GM19351 (cell line): ENCODE measurements around the gene TEX52.
"Not testable (repeated sequence)": the region's sequence is repeated elsewhere in the genome, so short reads cannot be mapped to it uniquely, and the experiment has no call there.

Experiments
- ATAC-seq: cut with Tn5 transposase; IDR thresholded peaks from one replicate; pipeline ENCODE4 v1.9.1; 2021; ENCODE audit warnings: mild to moderate bottlenecking, moderate library complexity; ENCODE audit not compliant: unreplicated experiment

The TEX52 gene

DNA sequence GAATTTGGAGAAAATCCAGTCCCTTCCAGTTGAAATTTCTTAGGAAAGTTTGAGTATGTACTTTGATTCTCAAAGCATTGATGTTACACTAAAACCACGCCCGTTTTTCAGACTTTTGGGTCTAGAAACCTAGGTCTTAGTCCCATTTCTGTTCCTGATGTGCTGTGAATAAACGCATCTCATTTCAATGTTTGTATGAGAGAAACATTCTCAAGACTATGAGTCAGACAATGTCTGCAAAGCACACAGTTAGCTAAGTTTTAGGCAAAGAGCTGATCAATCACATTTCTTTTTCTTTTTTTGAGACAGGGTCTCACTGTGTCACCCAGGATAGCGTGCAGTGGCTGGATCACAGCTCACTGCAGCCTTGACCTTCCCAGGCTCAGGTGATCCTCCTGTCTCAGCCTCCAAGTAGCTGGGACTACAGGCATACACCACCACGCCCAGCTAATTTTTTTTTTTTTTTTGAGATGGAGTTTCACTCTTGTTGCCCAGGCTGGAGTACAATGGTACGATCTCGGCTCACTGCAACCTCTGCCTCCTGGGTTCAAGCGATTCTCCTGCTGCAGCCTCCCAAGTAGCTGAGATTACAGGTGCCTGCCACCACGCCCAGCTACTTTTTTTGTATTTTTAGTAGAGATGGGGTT, 12.3 kb upstream of the TEX52 start:
- ATAC-seq: not testable (repeated sequence)

DNA sequence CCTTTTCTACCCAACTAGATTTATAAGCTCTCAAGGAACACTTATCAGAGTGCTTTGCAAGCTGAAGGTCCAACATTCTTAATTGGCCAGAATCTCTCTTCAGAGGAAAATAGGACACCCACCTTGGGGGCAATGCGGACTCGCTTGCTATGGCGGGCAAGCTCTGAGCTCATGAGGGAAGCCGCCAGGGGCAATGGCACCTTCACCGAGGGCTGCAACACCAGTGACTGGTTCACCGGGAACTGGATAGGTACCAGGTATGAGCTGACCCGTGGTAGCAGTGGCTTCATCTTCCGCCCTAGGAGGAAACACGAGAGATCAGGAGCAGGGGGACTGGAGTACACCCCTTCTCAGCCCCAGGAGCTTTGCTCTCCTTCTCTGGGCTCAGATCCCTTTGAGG, 7.4 kb upstream of the TEX52 start:
- no peak for ATAC-seq

DNA sequence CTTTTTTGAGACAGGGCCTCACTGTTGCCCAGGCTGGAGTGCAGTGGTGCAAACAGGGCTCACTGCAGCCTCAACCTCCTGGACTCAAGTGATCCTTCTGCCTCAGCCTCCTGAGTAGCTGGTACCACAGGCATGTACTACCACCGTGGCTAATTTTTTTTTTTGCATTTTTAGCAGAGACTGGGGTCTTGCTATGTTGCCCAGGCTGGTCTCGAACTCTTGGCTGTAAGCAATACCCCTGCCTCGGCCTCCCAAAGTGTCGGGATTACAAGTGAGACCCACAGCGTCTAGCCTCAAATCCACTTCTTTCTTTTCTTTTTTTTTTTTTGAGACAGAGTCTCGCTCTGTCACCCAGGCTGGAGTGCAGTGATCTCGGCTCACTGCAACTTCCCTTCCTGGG, 6.6 kb upstream of the TEX52 start:
- not testable (repeated sequence) for ATAC-seq

DNA sequence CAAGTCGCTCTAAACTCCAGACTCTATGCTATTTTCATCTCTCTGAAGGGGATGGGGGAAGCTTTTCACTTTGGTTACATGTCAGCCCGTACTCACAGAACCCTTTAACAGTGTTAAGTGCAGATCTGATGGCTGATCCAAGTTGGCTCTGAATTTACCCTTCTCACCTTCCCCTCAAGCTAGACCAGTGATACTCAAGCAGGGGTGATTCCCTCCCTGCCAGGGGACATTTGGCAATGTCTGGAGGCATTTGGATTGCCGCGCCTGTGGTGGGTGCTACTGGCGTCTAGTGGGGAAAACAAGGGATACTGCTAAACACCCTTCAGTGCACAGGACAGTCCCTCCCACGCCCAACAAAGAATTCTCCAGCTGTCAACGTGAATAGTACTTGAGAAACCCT, 6.0 kb upstream of the TEX52 start:
- no peak for ATAC-seq

DNA sequence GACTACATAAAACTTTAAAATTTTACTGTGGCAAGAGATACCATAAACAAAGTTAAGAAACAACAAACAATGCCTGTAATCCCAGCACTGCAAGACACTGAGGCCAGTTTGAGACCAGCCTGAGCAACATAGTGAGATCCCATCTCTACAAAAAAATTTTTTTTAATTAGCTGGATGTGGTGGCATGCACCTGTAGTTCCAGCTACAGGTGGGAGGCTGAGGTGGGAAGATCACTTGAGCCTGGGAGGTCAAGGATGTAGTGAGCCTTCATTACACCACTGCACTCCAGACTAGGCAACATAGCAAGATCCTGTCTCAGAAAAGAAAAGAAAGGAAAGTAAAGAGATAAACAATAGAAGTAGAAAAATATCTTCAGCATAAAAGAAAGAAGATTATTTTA, 3.3 kb upstream of the TEX52 start:
- no peak for ATAC-seq

DNA sequence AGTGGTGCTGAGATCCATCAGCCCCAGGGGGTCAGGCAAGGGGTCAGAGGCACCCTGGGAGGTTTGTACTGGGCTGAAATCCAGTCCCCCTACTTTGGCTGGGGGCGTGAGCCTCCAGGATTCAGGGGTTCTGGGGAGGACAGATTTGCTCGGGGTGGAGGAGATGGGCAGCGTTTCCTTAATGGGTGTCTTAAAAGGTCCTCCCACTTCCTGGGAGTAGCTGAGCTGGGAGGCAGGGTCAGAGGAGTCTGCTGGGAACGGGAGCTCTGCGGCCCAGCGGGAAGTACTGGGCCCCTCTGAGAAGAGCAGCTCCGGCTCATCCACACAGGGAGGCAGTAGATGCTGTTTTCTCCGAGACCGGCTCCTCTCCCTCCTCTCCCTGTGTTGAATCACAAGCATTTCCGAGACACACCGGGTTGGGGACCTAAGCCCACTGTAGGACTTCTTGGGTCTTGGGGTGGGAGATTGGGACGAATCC, 2.1 kb upstream of the TEX52 start:
- ATAC-seq: no peak

DNA sequence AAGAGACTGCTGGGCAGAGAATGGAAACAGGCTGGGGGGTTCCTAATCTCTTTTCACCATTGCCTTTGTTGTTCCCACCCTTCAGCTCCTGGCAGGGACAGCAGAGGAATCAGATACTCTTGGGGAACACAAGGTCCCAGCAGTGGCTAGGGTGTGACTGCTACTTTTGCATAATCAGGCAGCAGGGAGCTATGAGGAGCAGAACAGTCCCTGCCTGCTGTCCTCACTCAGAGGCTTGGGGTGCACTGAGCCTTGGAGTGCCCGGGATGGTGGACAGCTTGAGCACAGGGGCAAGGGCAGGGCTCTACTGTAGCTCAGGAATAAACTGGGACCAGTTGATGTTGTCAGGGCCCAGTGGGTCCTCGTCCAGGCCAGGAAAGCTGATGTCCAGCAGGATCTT, 1.5 kb upstream of the TEX52 start:
- ATAC-seq: no peak

DNA sequence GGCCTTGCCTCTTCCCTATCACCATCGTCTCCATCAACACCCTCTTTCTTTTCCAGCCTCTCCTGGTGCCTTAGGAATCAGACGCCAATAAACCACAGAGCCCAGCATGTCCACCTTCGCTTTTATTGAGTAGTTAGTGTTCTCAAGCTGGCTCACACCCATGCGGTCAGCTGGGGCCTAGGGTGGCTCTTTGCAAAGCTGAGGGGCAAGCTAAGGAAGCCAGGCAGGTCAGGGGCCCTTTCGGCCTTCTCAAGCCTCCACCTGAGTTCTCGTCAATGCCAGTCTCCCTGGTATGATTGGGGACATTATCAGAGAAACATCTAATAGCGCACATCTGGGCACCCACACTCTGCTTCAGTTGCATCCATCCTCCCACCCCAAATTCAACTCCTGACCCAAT, 737 bp upstream of the TEX52 start:
- ATAC-seq: no peak

DNA sequence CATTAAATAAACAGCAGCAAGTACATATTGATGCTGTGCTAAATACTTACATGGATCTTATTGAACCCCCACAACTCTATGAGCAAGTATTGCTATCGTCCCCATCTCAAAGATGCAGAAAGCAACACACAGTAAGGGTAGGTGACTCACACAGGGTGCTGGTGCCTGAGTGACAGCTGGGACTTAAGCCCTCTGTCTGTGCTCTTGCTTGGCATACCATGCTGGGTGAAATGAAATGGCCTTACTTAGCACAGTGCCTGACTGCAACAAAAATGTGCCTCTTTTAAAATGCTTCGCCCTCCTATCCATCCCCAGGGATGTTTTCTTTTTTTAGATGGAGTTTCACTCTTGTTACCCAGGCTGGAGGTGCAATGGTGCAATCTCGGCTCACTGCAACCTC, 788 bp downstream of the TEX52 start:
- ATAC-seq: no peak

DNA sequence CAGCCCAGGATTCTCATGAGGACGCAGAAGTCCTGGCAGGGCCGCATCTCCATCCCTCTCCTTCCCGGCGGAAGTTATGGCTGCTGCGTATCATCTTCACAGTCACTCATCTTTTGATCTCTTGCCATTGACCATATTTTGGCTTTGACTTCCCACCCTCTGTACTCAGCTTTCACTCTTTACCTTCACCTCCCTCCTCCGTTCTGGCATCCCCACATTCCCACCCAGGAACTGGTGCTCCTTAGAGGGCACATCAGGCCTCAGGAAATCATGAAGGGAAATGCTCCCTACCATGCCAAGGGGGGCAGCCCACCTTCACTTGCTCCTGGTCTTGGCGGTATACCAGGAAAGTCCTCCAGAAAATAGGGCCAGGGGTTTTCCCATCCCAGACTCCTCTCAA, 1.3 kb downstream of the TEX52 start:
- ATAC-seq: no peak

DNA sequence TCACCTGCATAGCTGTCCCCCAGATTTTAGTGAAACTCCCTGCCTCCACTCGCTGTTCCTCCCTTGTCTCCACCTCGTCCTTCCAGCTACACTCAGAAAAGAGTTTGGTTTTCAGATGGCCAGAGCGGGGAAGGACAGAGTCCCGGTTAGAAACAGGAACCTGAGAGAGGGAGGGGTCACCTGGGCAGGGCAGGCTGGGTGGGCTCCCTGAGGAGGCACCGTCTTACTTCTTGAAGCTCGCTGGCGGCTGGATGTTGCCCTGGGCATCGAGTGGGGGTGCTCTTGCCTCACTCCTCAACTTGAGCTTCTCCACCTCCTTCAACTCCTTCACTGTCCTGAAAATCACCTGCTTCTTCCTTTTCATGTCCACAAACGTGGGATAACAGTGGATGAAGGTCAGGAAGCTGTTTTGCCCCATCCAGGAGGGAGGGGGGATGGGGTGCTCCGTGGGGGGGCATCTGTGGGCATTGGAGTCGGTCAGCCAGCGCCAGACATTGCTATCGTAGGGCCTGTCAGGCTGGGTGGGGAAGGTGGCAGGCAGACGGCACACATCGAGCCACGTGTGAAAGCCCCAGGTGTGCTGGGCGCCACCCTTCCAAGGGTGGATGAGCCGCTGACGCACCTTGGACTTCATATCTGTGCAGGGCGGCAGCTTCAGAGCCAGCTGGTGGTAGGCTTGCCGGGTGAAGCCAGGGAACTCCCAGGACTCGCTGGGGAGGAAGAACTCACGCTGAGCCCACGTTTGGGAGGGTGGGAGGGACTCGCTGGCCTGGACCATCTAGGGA, 2.0 kb downstream of the TEX52 start:
- ATAC-seq: no peak

DNA sequence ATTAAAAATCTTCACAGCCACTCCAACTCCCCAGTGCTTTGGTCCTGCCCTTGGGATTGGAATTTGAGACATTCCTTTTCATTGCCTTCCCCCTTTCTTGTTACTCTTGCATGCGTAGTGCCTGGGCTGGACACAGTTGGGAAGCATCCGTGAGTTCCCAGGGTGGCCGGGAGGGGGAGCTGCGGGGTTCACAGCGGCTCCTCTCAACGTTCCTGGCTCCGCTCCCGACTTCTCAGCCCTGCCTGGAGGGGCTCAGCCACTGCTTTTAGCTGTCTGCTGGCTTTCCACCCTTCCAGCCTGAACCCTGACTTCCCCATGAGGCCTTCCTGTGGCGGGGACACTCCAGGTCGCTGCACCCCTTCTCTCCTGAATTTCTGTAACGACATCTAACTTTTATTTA, 3.2 kb downstream of the TEX52 start:
- no peak for ATAC-seq

DNA sequence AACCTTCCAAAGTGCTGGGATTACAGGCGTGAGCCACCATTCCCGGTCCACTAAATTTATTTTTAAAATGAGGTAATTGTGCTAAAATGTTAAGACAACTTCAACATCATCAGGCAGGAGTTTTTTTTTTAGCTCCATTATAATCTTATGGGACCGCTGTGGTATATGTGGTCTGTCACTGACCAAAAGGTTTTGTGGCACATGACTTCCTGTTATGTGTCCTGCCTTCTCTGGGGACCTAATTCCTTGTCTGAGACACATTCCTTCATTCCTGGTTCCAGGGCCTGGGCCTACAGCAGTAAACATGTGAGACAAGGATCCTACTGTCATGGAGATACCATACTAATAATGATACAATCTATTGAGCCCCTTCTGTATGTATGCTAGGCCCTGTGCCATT, 4.9 kb downstream of the TEX52 start:
- no peak for ATAC-seq

DNA sequence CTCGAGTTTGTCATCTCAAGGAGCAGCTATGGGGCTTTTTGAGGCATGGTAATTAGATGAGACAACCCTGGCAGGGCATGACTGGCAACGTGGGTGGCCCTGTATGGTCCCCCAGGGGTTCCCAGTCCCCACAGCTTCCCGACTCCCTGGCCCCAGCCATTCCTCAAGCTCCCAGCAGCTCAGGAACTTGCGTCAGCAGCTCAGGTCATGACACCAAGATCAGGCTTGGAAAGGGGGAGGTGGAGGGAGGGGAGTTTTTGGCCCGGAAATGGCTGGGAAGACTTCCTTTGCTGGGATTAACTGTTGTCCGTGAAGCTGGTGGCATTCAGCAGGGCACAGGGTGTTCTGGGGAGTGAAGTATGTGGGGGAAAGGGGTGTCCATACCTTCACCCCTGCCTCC, 11.6 kb downstream of the TEX52 start:
- no peak for ATAC-seq

DNA sequence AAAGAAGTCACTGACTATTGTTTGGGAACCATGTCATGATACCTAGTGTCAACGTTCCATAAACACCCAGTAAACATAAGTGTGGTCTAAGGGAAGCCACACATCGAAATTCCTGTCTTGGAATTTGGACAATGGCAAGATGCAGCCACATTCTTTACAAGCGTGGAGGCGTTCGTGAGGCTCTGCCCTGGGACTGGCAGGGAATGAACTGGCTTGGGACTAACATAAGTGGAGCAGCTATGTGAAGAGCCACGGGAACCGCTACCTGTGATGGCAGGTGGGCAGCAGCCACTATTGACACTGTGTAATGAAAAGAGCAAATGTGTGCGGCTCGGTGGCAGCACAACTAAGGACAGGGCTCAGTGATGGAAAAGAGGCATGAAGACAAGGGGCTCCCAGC, 12.1 kb downstream of the TEX52 start:
- no peak for ATAC-seq

DNA sequence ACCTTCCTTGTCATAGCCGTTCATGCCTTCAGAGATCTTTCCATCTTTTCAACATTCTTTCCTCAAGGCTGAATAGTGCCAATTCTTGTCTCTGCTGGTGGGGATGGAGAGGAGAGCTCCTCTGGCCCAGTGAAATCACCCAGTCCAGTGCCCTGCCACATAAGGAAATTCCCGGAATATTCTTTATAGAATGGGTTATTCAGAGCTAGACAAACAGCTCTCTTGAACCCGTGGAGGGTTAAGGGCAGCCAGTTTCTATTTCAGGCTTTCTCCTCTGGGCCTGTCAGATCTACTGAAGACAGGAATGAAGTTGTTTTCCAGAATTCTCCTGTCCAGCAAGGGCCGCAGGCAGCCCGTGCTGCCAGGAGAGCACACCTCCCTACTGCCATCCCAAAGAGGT, 13.9 kb downstream of the TEX52 start:
- ATAC-seq: no peak

DNA sequence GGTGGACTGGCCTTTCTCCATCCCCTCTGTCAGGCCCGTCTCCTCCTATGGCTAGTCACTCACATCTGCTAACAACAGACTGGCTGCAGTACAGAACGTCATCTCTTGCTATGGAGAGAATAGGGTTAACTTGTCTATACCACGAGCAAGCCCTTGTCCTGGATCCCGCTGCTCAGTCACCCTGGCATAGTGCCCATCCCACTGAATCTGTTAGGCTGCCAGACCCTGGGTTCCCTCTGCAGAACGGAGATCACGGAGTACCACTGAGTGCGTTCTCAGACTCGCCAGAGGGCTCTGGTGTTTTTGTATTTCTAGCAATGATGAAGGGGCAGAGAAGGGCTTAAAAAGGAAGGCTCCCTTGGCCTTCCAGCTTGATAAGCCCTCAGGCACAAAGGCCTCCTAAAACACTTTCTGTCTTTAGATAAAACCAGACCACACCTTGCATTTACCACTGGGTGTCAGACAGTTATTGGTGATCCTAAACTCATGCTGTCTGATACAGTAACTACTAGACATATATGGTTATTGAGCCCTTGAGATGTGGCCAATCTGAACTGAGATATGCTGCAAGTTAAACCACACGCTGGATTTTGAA, 15.7 kb downstream of the TEX52 start:
- no peak for ATAC-seq

DNA sequence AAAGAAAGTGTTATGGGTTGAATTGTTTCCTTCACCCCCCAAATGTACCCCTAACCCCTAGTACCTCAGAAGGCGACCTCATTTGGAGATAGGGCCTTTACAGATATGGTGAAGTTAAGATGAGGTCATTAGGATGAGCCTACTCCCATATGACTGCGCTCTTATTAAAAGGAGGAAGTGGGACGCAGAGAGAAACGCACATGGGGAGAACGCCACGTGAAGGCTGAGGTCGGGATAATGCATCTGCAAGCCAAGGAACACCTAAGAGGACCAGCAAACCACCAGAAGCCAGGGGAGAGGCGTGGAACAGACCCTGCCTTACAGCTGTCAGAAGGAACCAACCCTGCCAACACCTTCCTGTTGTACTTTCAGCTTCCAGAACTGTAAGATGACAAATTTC, 20.3 kb downstream of the TEX52 start:
- ATAC-seq: no peak

DNA sequence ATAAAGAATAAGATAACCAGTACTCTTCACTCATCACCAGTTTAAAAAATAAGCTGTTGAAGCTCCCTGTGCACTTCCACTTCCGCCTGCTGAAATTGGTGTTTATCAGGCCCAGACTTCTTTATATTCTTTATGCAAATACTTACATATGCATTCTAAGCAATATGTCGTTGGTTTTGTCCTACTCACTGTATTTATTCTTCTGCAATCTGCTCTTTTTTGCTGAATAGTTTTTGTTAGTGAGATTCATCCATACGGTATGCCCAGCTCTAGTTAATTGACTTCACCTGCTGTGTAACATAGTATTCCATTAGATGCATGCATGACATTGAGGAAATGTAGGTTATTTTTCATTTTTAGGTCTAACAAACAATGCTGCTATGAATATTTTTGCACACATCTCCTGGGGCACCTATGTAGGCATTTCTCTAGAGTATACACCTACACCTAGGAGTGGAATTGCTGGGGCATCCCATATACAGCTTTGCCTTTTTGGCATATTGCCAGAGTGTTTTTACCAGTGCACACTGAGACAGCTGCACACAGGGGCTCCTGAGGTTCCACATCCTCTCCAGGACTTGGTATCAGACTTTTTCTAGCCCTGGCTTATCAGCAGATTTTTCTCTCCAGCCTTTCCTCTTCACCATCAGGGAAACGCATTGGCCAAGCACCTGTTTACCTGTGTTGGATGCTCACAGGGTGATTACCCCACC, 21.0 kb downstream of the TEX52 start:
- no peak for ATAC-seq

DNA sequence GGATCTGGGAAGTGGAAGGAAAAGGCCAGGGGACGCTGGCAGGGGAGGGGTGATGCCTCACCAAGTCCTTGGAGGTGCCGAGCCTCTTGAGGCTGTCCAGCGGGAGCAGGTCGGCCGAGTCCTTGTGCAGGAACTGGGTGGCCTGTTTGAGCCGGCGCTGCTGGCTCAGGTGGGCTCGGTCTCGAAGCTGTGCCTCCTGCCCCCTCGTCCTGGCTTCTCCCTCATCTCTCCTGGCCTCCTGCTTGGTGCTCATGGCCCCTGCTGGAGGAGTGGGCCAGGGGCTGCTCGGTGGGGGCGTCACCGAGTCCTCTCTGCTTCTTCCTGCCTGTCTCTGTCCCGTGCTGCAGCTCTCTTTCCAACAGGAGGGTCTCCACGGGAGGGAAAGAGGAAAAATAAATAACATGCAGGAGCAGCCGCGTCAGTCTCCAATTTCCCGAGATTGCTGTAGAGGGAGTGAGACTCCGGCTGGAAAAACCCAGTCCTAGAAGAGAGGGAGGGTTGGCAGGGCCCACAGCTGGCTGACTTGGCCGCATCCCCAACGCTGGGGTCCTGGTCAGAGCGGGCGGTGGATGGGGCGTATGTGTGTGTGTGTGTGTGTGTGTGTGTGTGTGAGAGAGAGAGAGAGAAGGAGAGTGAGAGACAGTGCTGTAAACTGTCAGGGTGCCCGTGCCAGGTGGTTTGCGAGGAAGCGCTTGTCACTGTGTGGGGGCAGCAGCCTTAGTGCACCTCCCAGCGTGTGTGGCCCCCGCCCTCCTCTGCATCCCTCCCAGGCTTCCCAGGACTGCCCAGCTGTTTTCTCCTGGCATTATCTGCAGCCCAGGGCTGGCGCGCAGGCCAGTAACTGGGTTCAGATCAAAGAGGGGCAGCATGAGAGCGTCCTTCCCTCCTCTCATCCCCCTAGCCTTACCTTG, 22.0 kb downstream of the TEX52 start, which contains the start of gene NRIP2:
NRIP2 (minus strand) TSS at position 455 of the 911 bp plus-strand sequence; CDS start at position 403, 52 bp downstream.
- no peak for ATAC-seq
